HepG2 (cell line): ENCODE data around the gene MVB12A. TPM values are rescaled to one million over a fixed set of nuclear protein-coding genes. Genes with fewer than 3 reads are reported as not detected.

Source experiments
- CHD2 ChIP-seq: IDR thresholded peaks from 2 replicates; pipeline ENCODE4 v1.6.1; 2011; ENCODE audit warnings: low read depth, low read length, improper control_type of control experiment
- FOXO1 ChIP-seq: sonication (generic); formaldehyde crosslinking; IDR thresholded peaks from 2 replicates; pipeline ENCODE4 v1.4.0; 2020; ENCODE audit warnings: missing genetic modification reagents
- HDAC1 ChIP-seq: sonication (generic); formaldehyde crosslinking; IDR thresholded peaks from 2 replicates; pipeline ENCODE4 v1.5.1; 2020; ENCODE audit warnings: mild to moderate bottlenecking, missing genetic modification reagents
- KLF9 ChIP-seq: IDR thresholded peaks from 2 replicates; pipeline ENCODE4 v1.6.1; 2016; ENCODE audit warnings: low read depth
- KMT2B ChIP-seq: IDR thresholded peaks from 2 replicates; pipeline ENCODE4 v1.6.1; 2016; ENCODE audit warnings: missing genetic modification reagents, missing compliant biosample characterization
- MBNL3 ChIP-seq: fragments of 250-450 bp; sonication (Bioruptor Pico); conservative IDR thresholded peaks from 2 replicates; pipeline ENCODE4 v1.8.0; 2022; ENCODE audit warnings: mild to moderate bottlenecking, inconsistent platforms
- MXD1 ChIP-seq: sonication (generic); formaldehyde crosslinking; IDR thresholded peaks from 2 replicates; pipeline ENCODE4 v1.4.0; 2020; ENCODE audit warnings: mild to moderate bottlenecking, missing genetic modification reagents
- POLR2AphosphoS5 ChIP-seq: IDR thresholded peaks from 2 replicates; pipeline ENCODE4 v1.6.1; 2012; ENCODE audit warnings: low read depth, low read length
- RFXAP ChIP-seq: sonication (generic); formaldehyde crosslinking; IDR thresholded peaks from 2 replicates; pipeline ENCODE4 v1.4.0; 2020; ENCODE audit warnings: missing genetic modification reagents, borderline replicate concordance
- SALL2 ChIP-seq: sonication (generic); formaldehyde crosslinking; IDR thresholded peaks from 2 replicates; pipeline ENCODE4 v1.8.1; 2023; ENCODE audit warnings: mild to moderate bottlenecking, missing genetic modification reagents, inconsistent platforms
- SIX4 ChIP-seq: sonication (generic); formaldehyde crosslinking; IDR thresholded peaks from 2 replicates; pipeline ENCODE4 v1.4.0; 2020; ENCODE audit warnings: missing genetic modification reagents
- SP2 ChIP-seq: sonication (generic); formaldehyde crosslinking; IDR thresholded peaks from 2 replicates; pipeline ENCODE4 v1.5.1; 2020; ENCODE audit warnings: mild to moderate bottlenecking, missing genetic modification reagents
- USF2 ChIP-seq, 2 experiments: sonication (generic) in 1 of 2; formaldehyde crosslinking in 1 of 2; IDR thresholded peaks; 2 replicates each; pipeline versions ENCODE4 v1.5.1 to v1.6.1; 2011 to 2020; ENCODE audit warnings: borderline replicate concordance in 1 of 2, low read depth in 1 of 2, low read length in 1 of 2, mild to moderate bottlenecking in 1 of 2, missing genetic modification reagents in 1 of 2, moderate library complexity in 1 of 2
- ZFP36 ChIP-seq: fragments of 150-350 bp; IDR thresholded peaks from 2 replicates; pipeline ENCODE4 v1.6.1; 2018; ENCODE audit warnings: borderline replicate concordance, low read length, low read depth; ENCODE audit not compliant: partially characterized antibody
- ZNF362 ChIP-seq: sonication (generic); formaldehyde crosslinking; IDR thresholded peaks from 2 replicates; pipeline ENCODE4 v1.4.0; 2020; ENCODE audit warnings: missing genetic modification reagents, mild to moderate bottlenecking, borderline replicate concordance
- ZNF407 ChIP-seq: sonication (generic); formaldehyde crosslinking; IDR thresholded peaks from one replicate; pipeline ENCODE4 v1.5.1; 2020; ENCODE audit warnings: mild to moderate bottlenecking, missing genetic modification reagents; ENCODE audit errors: not compliant biosample characterization
- ZNF446 ChIP-seq: sonication (generic); formaldehyde crosslinking; IDR thresholded peaks from 2 replicates; pipeline ENCODE4 v1.5.0; 2020; ENCODE audit warnings: mild to moderate bottlenecking, missing genetic modification reagents
- polyA plus RNA-seq, 8 experiments: library from polyadenylated mRNA; depleted of rRNA in 3 of 8; stranded (reverse) in 7 of 8; unstranded in 1 of 8; fragments of >200 nt; fragmentation: Illumina TruSeq in 4 of 8; extraction: Trizol in 4 of 8; gene quantifications; 2 replicates each; pipeline versions ENCODE4 v1.2.1 to v1.2.3, GENCODE V29; 2011 to 2016; ENCODE audit warnings: low read depth in 4 of 8, missing spikeins in 1 of 8, mixed read lengths in 1 of 8; ENCODE audit not compliant: insufficient read depth in 1 of 8
- total RNA-seq, 5 experiments: library from RNA; depleted of rRNA; stranded (reverse); fragments of >200 nt; fragmentation: Illumina TruSeq; extraction: Trizol; gene quantifications; 2 replicates each; pipeline ENCODE4 v1.2.3, GENCODE V29; 2016; ENCODE audit warnings: low read depth in 1 of 5

Gene MVB12A
- total and polyA plus RNA-seq, 2 of the 13 experiments (the other 11 are each of a cell fraction or from before 2014, with no cell fraction given) = 35.7 to 36.1 TPM

- TF ChIP-seq ZNF407 (CRISPR knock-in tag) (no peak), CHD2 (peak; percentile 51; the same call in 1 of the 2 replicates), POLR2AphosphoS5 (no peak), SP2 (CRISPR knock-in tag) (peak; percentile 76), SIX4 (CRISPR knock-in tag) (no peak), FOXO1 (CRISPR knock-in tag) (peak; percentile 30; the same call in 1 of the 2 replicates), MBNL3 (no peak), ZFP36 (no peak), RFXAP (CRISPR knock-in tag) (0 out of 2 replicates have a peak, but pooled peaks have one; percentile 8), USF2 (IDR thresholded peaks at IDR 0.05; ENCODE audit: low read depth, low read length) (no peak), USF2 (CRISPR knock-in tag; IDR thresholded peaks at IDR 0.05; ENCODE audit: borderline replicate concordance) (no peak), ZNF446 (CRISPR knock-in tag) (peak; percentile 43; the same call in 1 of the 2 replicates), ZNF362 (no peak), KLF9 (CRISPR knock-in tag) (no peak), MXD1 (CRISPR knock-in tag) (peak; percentile 36; the same call in 1 of the 2 replicates), SALL2 (CRISPR knock-in tag) (peak; percentile 8; the same call in 1 of the 2 replicates), KMT2B (CRISPR knock-in tag) (no peak), HDAC1 (CRISPR knock-in tag) (peak; percentile 49)
Measured at GRCh38 chr19:17470068-17470841, 50.4 kb downstream of the MVB12A start, which contains the start of gene SLC27A1 (continued).
